GM19452 (cell line): ENCODE data around the gene GPALPP1.
A peak's percentile ranks its signal among the peaks of the same experiment; 100 is the strongest.
"Not testable (repeated sequence)": the region's sequence is repeated elsewhere in the genome, so short reads cannot be mapped to it uniquely, and the experiment has no call there.

Experiments used
- ATAC-seq: cut with Tn5 transposase; IDR thresholded peaks from one replicate; pipeline ENCODE4 v1.9.1; 2021; ENCODE audit not compliant: unreplicated experiment

Gene GPALPP1, protein sequence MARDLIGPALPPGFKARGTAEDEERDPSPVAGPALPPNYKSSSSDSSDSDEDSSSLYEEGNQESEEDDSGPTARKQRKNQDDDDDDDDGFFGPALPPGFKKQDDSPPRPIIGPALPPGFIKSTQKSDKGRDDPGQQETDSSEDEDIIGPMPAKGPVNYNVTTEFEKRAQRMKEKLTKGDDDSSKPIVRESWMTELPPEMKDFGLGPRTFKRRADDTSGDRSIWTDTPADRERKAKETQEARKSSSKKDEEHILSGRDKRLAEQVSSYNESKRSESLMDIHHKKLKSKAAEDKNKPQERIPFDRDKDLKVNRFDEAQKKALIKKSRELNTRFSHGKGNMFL

GRCh38 chr13:44989071-44989889, at the start of gene GPALPP1, which contains the start of gene NUFIP1:
Gene GPALPP1 (plus strand): TSS chr13:44989538. CDS start chr13:44989655, 117 bp downstream.
Gene NUFIP1 (minus strand): TSS chr13:44989471. CDS start chr13:44989436, 35 bp downstream.
- ATAC-seq, result peak; percentile 97

GRCh38 chr13:44943411-44943810, 45.9 kb upstream of the GPALPP1 start:
- ATAC-seq, result not testable (repeated sequence)

DNA sequence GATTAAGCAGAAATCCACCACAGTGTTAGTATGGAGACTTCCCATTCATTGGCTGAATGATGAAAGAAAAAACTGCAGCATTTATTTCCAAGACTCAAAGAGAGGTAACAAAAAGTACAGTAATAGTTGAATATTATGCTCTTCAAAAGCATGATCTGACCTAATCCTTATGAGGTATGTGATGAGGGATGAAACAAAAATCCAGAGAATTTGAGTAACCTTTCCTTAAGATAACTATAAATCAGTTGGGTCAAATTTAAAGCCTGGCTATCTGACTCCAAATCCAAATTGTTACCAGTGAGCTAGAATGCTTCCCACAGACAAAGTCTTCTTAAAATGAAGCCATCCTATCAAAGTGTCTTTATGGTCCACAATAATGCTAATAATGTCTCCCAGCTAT, 38.2 kb upstream of the GPALPP1 start:
- ATAC-seq, result no peak

DNA sequence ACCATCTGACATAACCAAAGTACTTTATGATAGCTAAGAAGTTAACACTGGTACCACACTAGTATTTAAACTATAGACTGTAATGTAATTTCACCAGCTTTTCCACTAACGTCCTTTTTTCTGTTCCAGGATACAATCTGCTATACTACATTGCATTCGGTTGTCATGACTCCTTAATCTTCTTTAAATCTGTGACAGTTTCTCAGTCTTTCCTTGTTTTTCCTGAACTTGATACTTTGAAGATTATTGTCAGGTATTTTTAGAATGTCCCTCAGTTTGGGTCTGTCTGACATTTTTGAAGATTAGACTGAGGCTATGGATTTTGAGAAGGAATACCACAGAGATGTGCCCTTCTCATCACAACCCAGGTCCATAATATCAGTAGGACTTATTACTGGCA, 36.7 kb upstream of the GPALPP1 start:
- ATAC-seq, result no peak

DNA sequence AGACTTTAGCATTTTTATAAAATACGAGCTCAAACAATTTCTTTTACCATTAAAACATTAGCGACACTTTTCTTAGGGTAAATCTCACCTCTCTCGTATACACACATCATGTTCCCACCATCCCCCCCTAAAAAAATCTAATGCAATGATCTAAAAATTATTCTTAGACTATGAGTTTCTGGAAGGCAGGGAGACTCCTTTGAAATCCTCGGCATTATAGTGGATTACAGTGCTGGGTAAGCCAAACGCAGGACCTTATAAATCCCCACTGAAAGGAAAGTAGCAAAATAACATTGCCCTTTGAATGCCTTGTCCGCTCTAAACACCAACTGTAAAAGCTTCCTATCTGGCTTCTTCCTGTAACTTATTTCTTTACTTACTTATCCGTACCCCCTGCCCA, 35.1 kb upstream of the GPALPP1 start:
- no peak for ATAC-seq

GRCh38 chr13:44955406-44955805, 33.9 kb upstream of the GPALPP1 start:
- no peak for ATAC-seq

DNA sequence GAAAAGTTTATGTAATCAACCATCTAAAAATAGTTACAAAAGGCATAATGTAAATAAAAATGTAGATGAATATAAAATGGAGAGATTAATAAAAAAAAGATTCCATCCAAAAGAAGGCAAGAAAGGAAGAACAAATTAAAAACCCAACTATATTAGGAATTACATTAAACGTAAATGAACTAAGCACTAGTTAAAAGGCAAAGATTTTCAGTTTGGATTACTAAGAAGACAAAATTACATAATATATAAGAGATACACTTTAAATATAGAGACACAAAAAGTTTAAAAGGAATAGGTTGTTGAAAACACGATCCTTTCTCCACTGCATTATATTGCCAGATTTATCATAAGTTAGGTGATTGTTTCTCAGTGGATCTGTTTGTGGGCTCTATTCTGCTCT, 27.3 kb upstream of the GPALPP1 start:
- ATAC-seq, result no peak

GRCh38 chr13:44967704-44968433, 21.5 kb upstream of the GPALPP1 start:
- no peak for ATAC-seq

GRCh38 chr13:44968434-44968815, 20.9 kb upstream of the GPALPP1 start:
- ATAC-seq, result no peak

GRCh38 chr13:44969551-44970484, 19.5 kb upstream of the GPALPP1 start:
- no peak for ATAC-seq

GRCh38 chr13:44971656-44972595, 17.4 kb upstream of the GPALPP1 start:
- ATAC-seq, result no peak

DNA sequence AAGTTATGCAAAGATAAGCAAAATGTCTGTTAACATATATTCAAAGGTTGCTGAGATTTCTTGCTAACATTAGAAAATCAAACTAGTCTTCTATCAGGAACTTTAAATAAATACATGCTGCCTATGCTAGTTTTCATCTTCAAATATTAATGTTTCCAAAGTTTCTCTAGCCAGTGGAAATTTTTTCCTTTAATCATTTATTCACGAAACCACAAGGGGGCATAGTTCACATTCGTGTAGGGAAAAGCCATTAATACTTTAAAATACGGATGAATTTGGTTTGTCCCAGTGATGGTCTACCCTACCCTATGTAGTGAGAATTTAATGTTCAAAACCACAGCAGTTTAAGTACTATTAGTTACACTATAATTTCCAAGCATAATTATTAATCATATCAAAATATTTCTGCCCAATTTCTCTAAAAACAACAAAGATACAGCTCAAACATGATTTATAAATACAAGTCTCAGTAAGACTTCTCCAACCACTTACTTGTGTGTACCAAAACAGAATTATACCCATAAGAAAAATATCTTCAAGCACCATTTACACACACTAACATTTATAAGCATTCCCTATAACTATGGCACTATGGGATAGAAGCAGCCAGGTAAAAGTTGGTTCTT, 16.3 kb upstream of the GPALPP1 start:
- ATAC-seq, result no peak

- peak; percentile 54 for ATAC-seq
These were observed 15.1 kb upstream of the GPALPP1 start for GRCh38 chr13:44974056-44974793.

- no peak for ATAC-seq
These were observed 13.1 kb upstream of the GPALPP1 start for GRCh38 chr13:44976196-44976595.

DNA sequence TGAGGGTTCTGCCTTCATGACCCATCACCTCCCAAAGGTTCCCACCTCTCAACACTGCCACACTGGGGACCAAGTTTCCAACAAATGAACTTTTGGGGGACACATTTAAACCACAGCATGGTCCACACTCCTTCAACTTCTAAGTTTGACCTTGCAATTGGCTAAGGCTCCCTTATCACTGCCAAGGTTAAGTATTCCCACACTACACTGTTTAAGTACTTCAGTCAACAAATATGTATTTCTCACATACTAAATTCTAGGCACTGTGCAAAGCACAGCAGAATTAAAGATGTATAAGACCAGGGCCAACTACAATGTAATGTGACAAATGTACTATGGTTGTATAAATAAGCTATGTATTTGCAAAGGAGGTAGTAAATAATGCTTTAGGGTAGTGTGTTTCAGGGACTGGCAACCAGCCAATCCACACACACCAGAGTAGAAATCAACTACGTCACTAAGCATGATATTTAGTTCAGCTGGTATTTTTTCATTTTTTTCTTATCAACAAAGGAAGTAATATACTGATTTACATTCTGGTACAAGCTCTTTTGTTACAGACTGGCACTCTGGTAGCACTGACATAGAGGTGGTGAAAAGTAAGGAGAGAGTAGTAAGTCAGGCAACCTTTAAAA, 12.3 kb upstream of the GPALPP1 start:
- no peak for ATAC-seq

- no peak for ATAC-seq
These were observed 11.0 kb upstream of the GPALPP1 start for GRCh38 chr13:44978328-44978727.

DNA sequence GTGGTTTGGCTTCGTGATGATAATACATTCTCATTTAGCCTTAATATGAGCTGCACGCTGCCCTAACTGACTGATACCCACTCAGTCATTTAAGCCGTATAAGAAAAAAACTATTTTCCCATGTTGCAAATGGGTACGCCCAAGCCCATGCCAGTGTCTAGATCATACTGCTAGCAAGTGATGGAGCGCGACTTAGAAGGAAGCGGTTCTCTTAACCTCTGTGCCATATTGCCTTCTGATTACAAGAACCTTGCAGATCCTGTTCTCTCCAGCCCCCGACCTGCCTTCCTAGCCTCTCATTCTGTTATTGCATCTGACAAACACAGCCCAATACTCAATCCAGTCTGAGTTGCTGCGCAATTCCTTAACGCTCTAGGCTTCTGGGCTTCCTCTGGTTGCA, 603 bp downstream of the GPALPP1 start:
- peak; percentile 10 for ATAC-seq

GRCh38 chr13:45003417-45003816, 14.1 kb downstream of the GPALPP1 start:
- ATAC-seq, result no peak
